A549 (cell line): ENCODE results near the gene TRAPPC10.

Experiments
- MAX ChIP-seq: IDR thresholded peaks from 2 replicates; pipeline ENCODE4 v1.6.1; 2012
- POLR2A ChIP-seq: IDR thresholded peaks from 2 replicates; pipeline ENCODE4 v1.6.1; 2012; ENCODE audit warnings: mild to moderate bottlenecking, low read length

- TF ChIP-seq POLR2A = no peak
- TF ChIP-seq MAX = no peak
Observed at GRCh38 chr21:44079446-44079845, 67.3 kb downstream of the TRAPPC10 start.
